ENCODE measurements around the gene GAPDH.
"Not testable (repeated sequence)": the region's sequence is repeated elsewhere in the genome, so short reads cannot be mapped to it uniquely, and the experiment has no call there.

Gene GAPDH

DNA sequence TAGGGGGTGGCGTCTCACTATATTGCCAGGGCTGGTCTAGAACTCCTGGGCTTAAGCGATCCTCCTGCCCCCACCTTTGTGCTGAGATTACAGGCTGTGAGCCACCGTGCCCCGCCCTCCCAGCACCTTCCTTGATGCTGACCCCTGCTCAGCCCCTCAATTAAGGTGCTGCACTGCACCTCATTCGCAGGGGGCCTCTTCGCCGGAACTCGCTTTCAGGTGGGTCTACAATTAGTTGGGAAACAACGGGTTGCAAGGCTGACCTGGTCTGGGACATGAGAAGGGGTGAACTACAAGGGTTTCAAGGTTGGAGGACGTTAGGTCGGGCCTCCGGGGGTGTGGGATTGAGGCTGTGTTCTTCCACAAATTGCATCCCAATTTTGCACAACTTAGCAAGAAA is 35.0 kb downstream of the GAPDH start:
- no peak for DNase-seq

DNA sequence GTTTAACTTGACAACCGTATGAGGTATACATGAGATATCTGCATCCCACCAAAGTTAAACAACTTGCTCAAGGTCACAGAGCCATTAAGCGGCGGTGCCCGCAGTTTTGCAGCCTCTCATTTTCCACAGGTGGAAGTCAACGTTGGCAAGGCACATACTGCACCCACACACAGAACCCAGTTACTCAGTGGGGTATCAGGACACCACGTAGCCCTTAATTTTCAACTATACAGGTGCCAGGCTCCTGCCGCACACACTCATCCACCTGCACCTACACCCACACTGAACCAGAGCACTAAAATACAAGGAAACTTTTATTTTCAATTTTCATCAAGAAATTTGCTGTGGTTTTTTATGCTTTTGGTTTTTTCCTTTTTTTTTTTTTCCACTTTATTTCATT is 35.5 kb downstream of the GAPDH start:
- DNase-seq = no peak

DNA sequence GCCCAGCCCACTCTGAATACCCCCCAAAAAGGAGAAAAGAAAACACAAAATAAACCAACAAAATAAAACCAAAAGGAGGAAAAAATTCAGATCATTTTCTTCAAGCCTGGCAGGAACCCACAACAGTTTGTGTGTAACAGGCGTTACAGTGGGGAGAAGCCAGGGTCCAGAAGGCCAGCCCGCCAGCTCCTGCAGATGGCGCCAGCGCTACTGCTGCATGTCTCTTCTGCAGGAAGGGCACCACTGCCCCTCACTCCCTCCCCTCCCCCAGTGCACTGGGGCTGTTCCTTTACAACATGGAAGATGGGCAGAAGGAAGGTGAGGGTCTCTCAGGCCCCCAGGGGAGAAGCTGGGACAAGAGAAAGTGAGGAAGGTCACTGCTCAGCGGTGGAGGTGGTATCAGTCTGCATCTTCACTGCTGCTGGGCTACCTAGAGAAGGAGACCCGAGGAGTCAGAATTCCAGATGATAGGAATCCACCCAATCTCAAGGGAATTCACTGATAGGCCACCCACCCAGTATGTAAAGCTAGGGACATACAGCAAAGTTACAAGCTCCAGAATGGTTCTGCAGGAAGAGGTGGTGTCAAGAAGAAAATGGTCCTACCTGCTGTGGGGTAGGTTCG is 36.1 kb downstream of the GAPDH start:
- DNase-seq = no peak

DNA sequence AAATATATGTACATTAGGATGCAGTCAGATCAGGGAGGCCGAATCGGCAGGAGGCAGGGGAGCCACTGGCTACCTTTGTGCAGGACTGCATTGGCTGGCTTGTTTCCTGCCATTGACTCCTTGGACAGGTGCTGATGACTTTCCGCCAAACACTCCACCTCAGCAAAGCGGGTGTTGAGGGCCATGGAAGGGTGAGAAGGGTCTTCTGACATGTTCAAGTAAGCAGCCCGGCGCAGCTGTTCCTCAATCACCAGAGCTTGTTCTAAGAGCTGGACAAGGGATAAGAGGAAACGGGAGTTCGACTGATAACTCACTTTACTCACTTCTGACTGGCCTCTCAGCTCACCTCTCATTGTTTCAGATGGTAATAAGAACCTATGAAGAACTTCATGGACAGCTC is 38.7 kb downstream of the GAPDH start:
- DNase-seq = no peak

DNA sequence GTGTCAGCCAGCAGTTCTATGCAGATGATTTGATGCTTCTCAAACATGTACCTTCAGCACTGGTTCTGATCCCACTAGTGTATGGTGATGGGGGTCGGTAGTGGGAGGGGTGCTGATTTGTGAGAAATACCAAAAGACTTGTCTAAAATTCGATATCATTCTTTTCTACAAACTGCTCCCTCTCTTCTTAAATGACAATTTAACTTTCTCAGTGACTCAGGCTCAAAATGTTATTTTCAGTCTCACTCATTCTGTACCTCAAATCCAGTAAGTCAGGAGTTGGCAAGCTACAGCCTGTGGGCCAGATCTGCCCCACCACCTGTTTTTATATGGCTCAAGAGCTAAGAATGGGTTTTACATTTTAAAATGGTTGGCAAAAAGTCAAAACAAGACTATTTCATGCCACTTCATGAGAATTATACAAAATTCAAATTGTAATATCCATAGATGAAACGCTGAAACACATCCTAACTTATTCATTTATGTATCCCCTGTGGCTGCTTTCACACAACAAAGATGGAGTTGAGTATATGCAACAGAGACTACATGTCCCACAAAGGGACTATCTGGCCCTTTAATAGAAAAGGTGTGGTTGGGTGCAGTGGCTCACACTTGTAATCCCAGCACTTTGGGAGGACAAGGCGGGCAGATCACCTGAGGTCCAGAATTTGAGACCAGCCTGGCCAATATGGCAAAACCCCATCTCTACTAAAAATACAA is 40.4 kb downstream of the GAPDH start:
- no peak for DNase-seq

DNA sequence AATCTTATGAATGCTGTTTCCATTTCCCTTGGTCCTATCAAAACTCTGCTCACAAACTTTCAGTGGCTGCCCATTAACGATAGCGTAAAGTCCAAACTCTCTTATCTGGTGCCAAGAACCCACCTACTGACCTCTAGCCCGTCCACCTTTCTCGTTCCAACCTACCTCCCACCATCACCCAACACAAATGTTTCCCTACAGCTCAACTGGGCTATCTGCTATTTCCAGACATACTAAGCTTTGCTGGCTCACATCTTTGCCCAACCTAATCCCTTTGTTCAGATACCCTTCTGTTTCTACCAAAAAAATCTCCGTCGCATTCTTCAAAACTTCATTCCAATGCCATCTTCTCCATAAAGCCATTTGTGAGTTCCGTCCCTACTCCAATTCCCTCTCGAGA is 41.3 kb downstream of the GAPDH start:
- no peak for DNase-seq

DNA sequence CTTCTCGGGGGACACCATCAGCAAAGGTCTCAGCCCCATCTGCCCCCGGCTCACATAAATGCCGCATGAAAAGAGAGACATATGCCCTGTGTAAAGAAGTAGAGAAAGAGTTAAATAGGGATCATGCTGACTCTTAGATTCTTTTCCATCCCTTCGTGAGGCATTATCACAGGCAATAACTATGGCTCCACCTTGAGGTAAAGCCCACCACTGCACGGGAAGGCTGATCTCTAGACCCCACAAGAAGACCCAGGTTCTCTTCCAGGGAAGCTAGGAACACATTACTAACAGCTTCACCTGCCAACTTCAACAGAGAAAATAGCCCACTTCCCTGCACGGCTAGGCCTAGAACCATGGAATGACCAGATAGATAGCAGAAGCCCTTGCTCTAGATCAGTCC is 47.9 kb downstream of the GAPDH start:
- DNase-seq = no peak

DNA sequence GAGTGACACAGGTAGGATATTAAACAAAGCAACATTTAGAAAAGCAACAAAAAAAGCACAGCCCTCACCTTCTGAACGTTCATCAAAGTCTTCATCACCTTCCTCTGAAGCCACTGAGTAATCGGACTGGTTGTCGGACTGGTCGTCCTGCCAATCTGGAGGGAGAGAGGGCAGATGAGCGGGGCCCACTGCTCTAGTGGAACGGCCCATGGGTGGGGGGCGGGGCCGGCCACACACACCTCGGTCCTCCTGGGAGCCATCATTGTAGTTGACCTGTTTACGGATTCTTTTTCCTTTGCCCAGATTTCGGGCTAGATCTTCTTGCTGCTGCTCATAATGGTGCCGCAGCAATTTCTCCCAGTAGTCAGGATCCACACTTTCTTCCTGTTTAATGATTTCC is 48.6 kb downstream of the GAPDH start:
- no peak for DNase-seq

DNA sequence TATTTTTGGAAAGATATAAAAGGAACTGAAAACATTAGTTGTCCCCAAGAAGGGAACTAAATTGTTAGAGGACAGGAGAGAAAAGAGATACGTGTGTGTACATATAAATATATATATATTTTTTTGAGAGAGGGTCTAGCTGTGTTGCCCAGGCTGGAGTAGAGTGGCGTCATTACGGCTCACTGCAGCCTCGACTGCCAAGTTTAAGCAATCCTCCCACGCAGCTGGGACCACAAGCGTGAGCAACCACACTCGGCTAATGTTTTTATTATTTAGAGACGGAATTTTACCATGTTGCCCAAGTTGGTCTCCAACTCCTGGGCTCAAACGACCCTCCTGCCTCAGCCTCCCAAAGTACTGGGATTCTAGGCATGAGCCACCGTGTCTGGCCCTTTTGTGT is 50.0 kb downstream of the GAPDH start:
- no peak for DNase-seq

DNA sequence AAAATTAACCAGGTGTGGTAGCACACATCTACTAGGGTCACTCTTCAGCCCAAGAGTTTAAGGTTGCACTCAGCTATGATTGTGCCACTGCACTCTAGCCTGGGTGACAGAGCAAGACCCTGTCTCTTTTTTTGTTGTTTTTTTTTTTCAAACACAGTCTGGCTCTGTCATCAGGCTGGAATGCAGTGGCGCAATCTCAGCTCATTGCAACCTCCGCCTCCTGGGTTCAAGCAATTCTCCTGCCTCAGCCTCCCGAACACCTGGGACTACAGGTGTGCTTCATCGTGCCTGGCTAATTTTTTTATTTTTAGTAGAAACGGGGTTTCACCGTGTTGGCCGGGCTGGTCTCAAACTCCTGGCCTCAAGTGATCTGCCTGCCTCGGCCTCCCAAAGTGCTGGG is 52.3 kb downstream of the GAPDH start:
- not testable (repeated sequence) for DNase-seq

Measured in cerebellar nuclear complex (tissue), 1 donor.